Medulla oblongata (tissue), 1 donor: ENCODE measurements around the gene RNU1-4.
"Not testable (repeated sequence)": the region's sequence is repeated elsewhere in the genome, so short reads cannot be mapped to it uniquely, and the experiment has no call there.

ENCODE experiments used
- DNase-seq: peaks from one replicate; pipeline ENCODE4 v3.0.0-alpha.2; 2015; ENCODE audit errors: extremely low spot score

Gene RNU1-4

DNA sequence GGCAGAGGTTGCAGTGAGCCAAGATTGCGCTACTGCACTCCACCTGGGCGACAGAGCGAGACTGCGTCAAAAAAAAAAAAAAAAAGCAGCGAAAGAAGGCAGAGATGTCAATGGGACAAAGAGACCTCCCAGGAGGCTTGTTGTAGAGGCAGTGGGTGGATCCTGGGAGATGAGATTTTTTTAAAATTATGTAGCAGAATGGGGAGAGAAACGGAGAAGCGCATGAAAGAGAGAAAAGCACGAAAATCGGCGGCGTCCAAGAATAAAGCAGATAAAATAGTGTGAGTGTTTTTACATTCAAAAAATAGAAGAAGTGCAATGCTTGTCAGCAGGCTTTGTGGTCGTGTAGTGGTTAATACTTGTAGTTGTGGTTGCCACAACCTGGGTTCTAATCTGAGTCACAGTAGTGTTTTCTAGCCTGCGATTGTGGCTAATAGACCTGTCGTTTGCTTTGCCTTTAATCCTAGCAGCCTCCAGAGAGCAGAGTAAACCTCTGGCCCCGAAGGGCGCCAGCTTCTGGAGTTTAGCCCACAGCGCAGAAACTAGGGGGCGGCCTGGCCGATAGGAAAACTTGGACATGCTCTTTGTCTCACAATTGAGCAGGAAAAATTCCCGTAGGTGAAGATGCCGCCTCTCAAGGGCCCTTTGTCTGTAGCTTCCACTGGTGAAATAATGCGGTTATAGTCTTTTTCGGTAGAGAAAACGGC lies 11.9 kb upstream of the RNU1-4 start:
- not testable (repeated sequence) for DNase-seq

DNA sequence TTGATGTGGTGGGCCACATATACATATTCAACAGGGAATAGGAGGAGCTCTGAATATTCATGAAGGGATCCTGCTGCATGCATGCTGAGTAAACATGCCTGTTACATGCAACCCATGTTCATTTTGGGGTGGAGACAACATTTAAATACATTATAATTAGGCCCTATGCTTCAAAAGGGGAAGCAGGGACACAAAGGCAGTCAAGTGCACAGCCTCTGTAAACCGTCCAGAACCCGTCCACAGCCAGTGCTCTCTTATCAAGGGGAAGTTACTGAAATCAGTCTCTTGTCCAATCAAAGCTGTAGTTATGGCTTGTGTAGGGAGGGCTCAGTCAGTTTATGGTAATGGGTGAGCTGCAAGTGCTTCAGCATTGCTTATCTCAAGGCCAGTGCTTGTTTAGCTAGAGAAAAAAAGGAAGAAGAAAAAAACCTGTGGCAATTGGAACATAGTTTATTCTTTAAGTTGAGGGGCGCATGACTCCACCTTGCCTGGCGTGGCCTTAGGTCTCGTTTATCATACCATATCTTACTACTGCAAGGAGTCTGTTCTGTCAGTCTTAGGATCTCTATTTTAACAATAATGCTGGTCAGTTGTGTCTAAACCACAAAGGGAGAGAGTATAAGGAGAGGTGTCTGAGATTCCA lies 7.9 kb upstream of the RNU1-4 start:
- not testable (repeated sequence) for DNase-seq

DNA sequence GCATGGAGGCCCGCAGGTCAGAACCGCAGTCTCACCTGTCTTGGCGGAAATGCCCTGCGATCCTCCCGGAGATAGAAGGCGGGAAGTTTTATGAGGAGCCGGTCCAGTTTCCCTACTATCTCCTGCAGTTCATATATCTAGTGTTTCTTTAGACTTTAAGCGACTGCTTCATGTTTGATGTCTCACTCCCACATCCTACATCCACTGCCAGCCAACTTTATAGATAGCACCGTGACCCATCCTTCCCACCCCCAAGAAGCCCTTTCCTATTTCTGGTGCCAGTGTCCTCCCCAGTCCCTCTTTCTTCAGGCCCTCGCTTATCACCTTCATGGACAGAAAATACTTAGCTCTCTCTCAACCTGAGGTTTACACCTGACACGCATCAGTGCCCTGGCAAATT lies 914 bp downstream of the RNU1-4 start:
- DNase-seq: not testable (repeated sequence)

DNA sequence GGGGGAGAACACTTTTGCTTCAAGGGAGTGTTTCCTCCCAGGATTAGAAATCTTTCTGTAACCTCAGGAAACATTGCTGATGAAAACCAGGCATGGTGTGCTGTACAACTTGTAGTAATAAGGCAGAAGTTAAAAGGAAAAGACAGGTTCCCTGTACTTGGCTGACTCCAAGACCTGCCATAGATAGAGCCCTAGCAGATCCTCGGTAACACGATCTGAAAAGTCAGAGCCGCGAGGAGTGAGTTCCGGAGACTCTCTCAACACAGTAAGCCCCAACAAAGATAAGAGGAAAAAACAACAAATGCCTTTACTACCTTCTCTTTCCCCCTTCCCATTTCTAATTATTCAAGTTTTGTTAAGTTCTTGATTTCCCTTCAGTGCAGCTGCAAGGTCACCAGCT lies 7.3 kb downstream of the RNU1-4 start:
- not testable (repeated sequence) for DNase-seq

DNA sequence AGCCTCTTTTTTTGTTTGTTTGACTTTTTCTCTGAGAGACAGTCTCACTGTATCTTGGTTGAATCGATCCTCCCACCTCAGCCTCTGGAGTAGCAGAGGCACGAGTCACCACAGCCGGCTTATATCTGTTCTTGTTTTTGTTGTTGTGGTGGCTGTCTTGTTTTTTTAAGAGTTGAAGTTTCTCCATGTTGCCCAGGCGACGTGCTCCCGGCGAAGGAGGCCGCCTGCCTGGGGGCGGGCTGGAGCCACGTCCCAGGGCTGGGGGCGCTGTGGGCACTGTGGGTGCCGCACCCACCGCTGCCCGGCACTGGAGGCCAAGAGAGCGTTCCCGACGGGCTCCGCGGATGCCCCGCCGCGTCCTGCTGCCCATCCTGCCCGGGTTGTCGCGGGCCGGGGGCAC lies 8.4 kb downstream of the RNU1-4 start:
- DNase-seq: not testable (repeated sequence)

DNA sequence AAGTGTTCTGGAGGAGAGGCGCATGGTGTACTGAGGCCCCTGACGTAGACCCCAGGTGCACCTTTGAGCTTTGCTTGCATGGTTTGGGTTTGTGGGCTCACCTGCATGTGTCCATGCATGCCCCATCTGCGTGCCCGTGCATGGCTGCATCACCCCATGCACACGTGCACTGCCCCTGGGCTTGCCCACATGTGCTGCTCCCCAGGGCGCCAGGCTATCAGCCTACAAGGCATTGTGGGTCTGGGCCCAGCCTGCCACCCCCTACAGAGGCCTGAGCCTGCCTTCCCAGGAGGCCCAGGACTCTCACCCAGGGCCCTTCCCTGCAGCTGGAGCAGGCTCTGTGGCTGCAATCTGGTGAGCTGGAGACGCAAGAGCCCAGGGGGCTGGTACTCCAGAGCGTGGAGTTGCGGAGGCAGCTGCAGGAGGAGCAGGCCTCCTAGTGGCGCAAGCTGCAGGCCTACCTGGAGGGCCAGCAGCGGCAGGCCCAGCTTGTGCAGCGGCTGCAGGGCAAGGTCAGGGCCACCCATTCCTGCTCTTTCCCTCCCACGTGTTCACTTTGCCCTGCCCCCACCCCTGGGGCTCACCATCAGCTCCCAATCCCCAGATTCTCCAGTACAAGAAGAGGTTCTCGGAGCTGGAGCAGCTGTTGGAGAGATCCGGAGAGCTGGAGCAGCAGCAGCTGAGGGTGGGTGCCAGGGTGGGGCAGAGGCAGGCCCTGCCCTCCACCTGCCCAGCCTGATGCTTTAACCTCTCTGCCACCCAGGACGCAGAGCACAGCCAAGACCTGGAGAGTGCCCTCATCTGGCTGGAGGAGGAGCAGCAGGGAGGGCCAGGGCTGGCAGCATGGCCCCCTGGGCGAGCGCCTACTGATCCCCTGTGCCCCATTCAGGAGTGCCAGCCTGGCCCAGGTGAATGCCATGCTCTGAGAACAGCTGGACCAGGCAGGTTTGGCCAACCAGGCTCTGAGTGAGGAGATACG lies 9.9 kb downstream of the RNU1-4 start:
- not testable (repeated sequence) for DNase-seq

DNA sequence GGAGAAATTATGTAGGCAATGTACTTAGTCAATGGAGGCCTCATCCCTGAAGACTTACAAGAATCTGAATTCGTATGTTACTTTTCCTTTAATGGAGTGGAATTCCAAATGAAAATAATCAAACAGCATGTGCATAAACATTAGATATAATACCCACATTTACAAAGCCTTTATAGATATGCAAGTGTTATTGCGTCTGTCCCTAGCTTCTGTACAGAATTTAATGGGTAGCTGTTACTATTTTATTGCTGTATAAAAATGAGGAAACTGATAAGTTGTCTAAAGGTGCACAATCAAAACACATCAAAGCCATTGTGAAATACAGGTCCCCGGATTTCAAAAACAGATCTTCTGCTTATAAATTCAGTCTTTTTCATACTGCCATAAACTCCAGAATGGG lies 12.5 kb downstream of the RNU1-4 start:
- not testable (repeated sequence) for DNase-seq

DNA sequence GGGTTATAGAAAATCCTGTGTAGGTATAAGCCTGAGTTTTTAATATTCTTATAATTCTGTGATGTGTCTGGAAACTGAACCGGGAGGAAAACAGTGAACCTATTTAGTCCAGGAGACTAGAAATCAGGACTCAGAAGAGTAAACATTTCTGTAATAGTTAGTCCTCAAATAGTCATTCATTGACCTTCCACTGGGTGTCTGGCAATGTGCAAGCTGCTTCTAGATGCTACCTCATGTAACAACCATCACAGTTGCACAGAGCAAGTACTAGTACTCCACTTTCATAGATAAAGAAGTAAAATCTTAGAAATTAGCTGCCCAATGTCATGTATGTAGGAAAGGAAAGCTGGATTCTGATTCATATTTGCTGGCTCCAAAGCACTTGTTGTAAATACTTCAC lies 15.1 kb downstream of the RNU1-4 start:
- not testable (repeated sequence) for DNase-seq

DNA sequence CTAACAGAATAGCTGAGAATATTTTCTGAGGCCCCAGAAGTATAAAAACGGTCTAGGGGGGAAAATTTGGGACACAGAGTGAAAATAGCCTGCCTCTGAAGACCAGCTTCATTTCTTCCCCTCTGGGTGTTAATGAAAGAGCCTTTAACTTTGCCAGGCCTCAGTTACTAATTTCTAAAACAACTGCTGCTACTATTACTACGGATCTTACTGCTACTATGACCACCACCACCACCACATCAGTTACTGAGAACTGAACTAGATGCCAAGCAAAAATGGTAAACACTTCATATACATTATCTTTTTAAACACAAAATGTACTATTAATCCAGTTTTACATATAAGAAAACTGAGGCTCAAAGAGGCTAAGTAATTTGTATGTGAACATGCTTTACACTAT lies 15.6 kb downstream of the RNU1-4 start:
- DNase-seq: not testable (repeated sequence)

DNA sequence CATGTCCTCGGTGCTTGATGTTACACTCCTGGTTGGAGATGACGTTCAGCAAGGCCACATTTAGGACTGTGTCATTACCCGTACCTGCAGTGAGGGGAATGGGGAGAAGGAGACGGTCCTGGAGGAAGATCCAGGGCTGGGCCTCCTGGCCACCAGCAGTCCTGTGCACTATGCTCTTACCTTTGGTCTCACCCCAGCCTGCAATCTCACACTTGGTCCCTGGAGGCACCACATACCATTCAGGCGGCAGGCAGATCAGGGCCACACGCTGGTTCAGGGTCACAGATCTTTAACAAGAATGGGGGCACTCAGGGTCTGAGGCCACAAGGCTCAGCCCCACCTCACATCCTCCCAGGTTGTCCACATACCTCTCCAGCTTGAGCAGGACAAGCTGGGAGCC lies 17.3 kb downstream of the RNU1-4 start:
- not testable (repeated sequence) for DNase-seq

DNA sequence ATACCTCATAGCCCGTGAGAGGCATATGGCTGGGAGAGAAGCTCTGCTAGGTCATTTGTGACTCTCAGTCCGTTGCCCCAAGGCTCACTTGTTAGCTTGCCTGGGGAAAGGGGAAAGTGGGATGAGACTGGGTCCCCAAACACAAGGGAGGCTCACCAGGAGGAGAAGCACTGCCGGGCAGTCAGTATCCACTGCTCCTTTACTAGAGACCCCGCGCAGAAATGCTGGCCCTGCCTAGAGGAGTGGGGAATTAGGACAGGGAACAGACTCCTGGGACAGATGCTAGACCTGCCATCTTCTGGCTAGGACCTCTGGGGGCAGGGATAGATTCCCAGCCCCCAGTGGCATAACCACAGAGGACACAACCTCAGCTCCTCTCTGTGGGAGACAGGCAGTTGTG lies 17.7 kb downstream of the RNU1-4 start:
- not testable (repeated sequence) for DNase-seq

DNA sequence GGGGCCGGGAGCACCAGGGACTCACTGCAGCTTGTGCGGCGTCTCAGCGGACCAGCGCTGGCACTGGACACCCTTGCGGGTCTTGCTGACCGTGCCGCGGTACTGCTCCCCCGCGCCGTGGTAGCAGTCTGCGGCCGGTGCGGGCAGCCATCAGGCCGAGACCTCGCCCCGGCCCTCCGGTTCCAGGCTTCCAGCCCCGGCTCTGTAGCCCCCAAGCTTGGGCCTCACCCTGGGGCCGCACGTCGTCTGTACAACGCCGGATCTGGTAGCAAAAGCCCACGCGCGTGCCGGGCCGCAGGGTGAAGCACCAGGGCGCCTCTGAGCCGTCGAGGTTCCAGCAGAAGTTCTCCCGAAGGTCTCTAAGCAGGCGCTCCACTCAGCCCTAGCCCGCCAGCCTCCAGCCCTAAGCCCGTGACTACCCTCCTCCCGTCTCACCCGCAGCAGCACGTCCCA lies 18.8 kb downstream of the RNU1-4 start:
- not testable (repeated sequence) for DNase-seq

DNA sequence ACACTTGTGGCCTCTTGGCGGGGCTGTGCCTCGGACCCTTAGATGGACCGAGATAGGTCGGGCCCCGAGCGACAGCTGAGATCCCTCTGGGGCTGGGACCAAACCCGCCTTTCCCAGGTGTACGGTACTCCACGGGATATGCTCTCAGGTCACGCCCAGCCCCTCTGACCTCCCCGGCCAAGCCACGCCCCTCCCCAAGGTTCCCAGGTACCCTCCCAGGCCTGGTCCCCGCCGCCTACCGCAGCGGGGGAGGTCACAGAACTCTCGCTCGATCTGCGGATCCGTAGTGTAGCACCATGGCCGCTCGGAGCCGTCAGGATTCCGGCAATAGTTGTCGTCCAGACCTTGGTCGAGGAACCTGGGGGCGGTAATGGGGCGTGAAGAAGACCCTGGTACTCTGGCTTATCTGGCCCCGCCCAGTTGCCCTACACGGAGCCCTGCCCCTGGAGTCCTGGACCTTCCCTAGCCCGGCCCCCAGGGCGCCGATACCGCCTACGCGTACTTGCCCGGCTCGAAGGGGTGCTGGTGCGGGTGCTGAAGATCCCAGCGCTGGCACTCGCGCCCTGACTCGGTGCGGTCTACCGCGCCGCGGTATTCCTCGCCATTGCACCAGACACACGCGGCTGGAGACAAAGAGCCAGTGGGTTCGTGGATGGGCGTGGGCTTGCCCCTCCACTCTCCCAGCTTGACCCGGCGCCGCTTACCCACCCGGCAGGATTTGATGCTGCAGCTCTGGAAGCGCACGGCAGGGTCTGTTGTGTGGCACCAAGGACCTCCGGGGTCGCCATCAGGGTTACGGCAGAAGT lies 19.5 kb downstream of the RNU1-4 start:
- DNase-seq: not testable (repeated sequence)

DNA sequence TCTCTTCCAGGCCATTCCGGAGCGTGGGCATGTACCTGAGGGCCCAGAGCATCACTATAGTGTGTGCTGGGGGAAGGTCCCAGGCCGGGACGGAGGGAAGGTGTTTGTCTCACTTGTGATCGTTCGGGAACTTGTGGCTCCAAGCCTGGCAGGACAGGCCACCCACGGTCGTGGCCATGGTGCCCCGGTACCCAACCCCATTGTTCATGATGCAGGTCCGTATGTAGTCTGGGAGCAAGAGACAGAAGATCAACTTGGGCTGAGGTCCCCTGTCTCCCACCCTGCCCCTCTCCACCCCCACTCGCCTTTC lies 20.1 kb downstream of the RNU1-4 start:
- DNase-seq: not testable (repeated sequence)

DNA sequence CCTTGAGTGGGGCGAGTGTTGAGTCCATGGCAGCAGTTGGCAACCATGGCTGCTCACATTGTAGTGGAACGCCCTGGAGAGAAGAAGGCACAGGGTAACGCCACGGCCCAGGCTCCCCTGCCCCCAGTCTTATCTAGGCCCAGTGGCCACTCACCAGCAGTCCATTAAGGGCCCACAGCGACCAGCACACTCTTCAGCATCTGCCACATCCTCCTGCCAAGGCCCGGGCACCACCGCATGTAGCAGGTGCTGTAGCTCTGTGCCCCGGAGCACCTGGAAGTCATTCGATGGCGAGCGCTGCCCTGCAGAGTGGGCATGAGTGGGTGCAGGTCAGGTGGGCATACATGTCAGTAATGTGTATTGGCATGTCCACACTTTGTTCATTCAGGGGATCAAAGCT lies 20.5 kb downstream of the RNU1-4 start:
- not testable (repeated sequence) for DNase-seq

DNA sequence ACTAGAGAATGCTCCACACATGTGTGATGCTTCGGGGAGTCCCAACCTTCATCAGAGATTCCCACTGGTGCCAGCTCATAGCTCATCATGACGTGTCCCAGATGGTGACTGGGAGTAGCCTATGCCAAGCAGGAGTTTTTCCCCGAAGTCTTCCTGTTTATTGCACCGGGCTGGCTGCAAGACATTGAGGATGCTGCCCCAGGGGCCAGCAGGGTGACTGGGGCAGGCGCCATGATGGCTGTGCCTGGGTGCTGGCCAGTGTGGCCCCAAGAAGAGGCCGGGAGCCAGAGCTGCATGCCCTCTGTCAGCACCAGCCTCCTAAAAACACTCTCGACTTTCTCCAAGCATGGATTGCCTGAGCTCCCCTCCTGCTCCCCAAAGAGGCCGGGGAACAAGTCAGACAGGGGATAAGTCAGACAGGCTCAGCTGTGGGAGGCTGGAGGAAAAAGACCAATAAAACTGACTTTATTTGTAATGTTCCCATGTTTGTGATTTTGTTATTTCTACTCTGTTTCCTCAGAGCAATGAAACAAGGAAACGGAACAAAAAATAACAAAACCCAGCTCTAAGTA lies 24.0 kb downstream of the RNU1-4 start:
- DNase-seq: peak; percentile 7

DNA sequence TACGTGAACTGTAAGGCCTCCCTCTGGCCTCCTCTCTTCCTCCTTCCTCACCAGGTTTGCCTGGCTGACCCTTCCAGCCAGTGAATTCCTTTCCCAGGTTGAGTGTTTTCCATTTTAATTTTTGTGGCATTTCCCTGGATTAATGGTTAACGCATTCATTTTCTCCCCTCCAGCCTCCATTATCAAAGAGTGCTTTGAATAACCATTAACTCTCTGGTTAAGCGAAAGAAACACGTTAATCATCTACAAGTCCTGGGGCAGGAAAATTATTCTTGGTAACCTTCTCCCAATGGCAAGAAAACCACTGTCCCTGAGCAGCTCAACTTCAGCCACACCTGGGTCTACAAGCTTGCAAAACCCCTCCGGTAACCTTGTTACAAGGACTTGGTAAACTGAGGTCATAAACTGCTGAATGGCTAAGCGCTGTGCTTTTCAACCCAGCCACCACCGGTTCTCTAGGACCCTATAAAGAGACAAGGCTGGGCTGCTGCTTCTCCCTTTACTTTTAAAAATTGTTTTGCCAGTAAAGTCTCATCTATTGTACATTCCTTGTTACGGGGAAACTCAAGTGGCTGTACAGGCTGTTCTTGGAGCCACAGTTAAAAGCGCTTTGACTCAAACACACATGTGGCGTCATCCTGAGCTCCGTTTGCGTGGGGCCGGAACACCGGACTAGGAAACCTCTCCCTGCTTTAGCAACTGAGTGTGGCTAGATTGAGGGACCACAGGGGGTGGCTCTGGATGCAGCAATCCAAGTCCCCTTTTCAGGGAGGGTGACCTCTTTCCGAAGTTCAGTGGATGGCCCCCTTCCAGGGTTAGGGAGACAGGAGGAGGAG lies 24.7 kb downstream of the RNU1-4 start:
- DNase-seq: peak; percentile 60

DNA sequence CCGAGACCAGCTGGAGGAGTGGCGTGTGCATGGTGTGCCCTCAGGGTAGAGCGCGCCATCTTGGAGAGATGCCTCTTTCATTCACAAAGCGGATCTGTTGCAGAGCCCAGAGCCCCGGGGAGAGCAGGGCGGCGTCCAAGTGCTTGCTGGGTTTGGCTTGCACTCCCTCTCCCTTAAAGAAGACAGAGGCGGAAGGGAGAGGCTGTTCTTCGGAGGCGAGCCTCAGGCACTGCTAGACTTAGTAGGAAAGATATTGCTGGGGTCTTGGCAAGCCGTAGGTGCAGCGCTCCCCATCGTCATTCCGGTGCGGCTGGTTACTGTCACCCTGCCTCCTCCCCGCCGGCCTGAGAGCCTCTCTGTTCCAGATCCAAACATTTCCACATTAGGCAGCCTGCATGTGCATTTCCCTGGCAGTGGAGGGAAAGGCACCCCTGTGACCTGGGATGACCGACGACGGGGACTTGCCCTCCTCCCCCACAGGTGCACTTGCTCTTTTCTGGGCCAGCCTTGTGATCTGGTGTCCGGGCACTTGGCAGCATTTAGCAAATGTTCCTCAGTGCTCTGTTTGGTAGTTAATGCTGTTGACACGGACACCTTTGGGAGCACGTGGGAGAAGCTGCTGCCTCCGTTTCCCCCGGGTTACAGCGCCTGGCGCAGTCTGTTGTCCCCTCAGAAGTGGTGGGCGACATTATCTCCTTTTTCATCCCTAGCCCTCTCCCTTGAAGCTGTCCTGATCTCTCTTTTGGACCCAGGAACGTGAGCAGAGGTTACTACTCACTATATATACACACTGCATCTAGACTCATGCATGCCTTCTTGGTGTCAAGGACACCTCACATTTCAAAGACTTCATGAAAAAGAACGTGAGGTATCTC lies 25.7 kb downstream of the RNU1-4 start:
- DNase-seq: peak; percentile 46

DNA sequence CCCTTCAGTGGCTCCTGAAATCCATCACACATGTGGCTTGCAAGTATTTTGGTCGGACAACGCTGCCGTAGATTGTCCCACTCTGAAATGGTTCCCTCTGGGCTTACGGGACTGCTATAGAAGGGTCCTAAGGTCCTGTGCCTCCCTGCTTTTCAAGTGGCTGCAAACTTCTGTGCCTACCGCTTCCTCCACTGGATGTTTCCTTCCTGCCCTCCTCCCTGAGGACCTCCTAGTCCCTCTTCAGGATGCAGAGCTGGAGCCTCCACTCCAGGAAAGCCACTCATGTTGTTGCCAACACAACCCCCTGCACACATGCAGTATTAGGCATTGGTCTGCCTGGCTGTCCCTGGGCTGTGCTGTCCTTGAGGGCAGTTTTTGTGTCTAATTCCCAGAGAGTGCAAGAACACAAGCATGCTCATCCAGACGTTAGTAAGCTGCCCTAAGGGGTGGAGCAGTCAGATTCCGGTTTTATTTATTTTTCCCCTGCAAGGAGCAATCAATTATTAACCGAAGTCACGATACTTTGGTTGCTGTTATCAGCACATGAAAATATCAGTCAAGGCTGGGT lies 26.5 kb downstream of the RNU1-4 start:
- DNase-seq: not testable (repeated sequence)
